ENCODE results near the gene CDKN2B.

The CDKN2B gene

GRCh38 chr9:22005021-22005701 is 3.9 kb downstream of the CDKN2B start:
- no peak for ATAC-seq (ENCODE audit: low read depth)
- Histone ChIP-seq H3K27ac (ENCODE audit: poor library complexity, severe bottlenecking) (peak overlapping the region; percentile 18), H3K4me1 (ENCODE audit: insufficient read depth, poor library complexity, severe bottlenecking) (peaks cover 33% of the 10 kb centered on the region), H3K9me3 (ENCODE audit: severe bottlenecking) (no peaks in the 10 kb centered on the region), H3K36me3 (ENCODE audit: low read depth) (peaks cover 32% of the 10 kb centered on the region), H3K27me3 (ENCODE audit: insufficient read depth, poor library complexity, severe bottlenecking) (no peaks in the 10 kb centered on the region), H3K4me3 (ENCODE audit: severe bottlenecking) (no peak overlapping the region)
- no peak for DNase-seq (ENCODE audit: low spot score)
- no peak for TF ChIP-seq CTCF (IDR thresholded peaks at IDR 0.05; ENCODE audit: poor library complexity, severe bottlenecking)

DNA sequence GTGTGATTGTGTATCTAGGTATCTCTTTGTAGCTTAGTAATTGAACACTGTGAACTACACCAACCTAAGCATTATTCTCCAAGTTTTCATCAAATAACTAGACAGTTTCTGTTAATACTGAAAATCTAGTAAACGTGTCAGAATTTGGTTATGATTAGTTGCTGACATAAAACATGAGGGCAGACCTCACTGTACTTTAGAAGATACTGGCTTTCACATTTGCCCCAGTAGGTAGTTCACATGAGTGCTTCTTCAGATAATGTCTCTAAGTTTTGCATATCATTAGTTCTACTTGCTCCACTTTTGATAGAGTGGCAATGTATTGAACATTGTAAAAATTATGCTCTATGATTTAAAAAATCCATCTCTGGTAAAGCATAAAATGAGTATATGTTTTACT is 7.1 kb downstream of the CDKN2B start:
- no peak for ATAC-seq (ENCODE audit: low read depth)
- Histone ChIP-seq H3K27ac (ENCODE audit: poor library complexity, severe bottlenecking) (no peak overlapping the region), H3K9me3 (ENCODE audit: severe bottlenecking) (no peaks in the 10 kb centered on the region), H3K36me3 (ENCODE audit: low read depth) (peaks cover 43% of the 10 kb centered on the region), H3K4me3 (ENCODE audit: severe bottlenecking) (no peak overlapping the region), H3K27me3 (ENCODE audit: insufficient read depth, poor library complexity, severe bottlenecking) (no peaks in the 10 kb centered on the region), H3K4me1 (ENCODE audit: insufficient read depth, poor library complexity, severe bottlenecking) (peaks cover 31% of the 10 kb centered on the region)
- TF ChIP-seq CTCF (IDR thresholded peaks at IDR 0.05; ENCODE audit: poor library complexity, severe bottlenecking), result no peak
- DNase-seq (ENCODE audit: low spot score), result no peak

GRCh38 chr9:21998026-21998425 is 11.1 kb downstream of the CDKN2B start:
- Histone ChIP-seq H3K9me3 (ENCODE audit: severe bottlenecking) (no peaks in the 10 kb centered on the region), H3K4me3 (ENCODE audit: severe bottlenecking) (no peak overlapping the region), H3K27ac (ENCODE audit: poor library complexity, severe bottlenecking) (no peak overlapping the region), H3K4me1 (ENCODE audit: insufficient read depth, poor library complexity, severe bottlenecking) (peaks cover 31% of the 10 kb centered on the region), H3K27me3 (ENCODE audit: insufficient read depth, poor library complexity, severe bottlenecking) (no peaks in the 10 kb centered on the region), H3K36me3 (ENCODE audit: low read depth) (peaks cover 18% of the 10 kb centered on the region)
- no peak for ATAC-seq (ENCODE audit: low read depth)
- TF ChIP-seq CTCF (IDR thresholded peaks at IDR 0.05; ENCODE audit: poor library complexity, severe bottlenecking), result no peak
- DNase-seq (ENCODE audit: low spot score), result no peak

GRCh38 chr9:21997480-21997879 is 11.6 kb downstream of the CDKN2B start:
- H3K27ac ChIP-seq (ENCODE audit: poor library complexity, severe bottlenecking), result no peak overlapping the region
- H3K4me1 ChIP-seq (ENCODE audit: insufficient read depth, poor library complexity, severe bottlenecking), result peaks cover 31% of the 10 kb centered on the region
- no peak for TF ChIP-seq CTCF (IDR thresholded peaks at IDR 0.05; ENCODE audit: poor library complexity, severe bottlenecking)
- no peaks in the 10 kb centered on the region for H3K9me3 ChIP-seq (ENCODE audit: severe bottlenecking)
- no peak overlapping the region for H3K4me3 ChIP-seq (ENCODE audit: severe bottlenecking)
- H3K36me3 ChIP-seq (ENCODE audit: low read depth), result peaks cover 22% of the 10 kb centered on the region
- DNase-seq (ENCODE audit: low spot score) (no peak), ATAC-seq (ENCODE audit: low read depth) (no peak)
- no peaks in the 10 kb centered on the region for H3K27me3 ChIP-seq (ENCODE audit: insufficient read depth, poor library complexity, severe bottlenecking)

DNA sequence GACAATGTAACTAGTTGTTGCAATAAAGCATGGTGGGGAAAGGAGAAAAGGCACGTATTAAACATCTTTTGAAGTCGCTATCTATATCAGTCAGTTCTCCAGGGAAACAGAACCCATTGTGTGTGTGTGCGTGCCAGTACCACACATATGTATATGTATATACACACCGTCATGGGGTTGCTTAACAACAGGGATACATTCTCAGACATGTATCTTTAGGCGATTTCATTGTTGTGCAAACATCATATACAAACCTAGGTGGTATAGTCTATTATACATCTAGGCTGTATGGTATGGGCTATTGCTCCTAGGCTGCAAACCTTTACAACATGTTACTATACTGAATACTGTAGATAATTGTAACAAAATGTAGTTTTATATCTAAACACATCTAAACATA is 12.2 kb downstream of the CDKN2B start:
- Histone ChIP-seq H3K4me3 (ENCODE audit: severe bottlenecking) (no peak overlapping the region), H3K27me3 (ENCODE audit: insufficient read depth, poor library complexity, severe bottlenecking) (no peaks in the 10 kb centered on the region), H3K4me1 (ENCODE audit: insufficient read depth, poor library complexity, severe bottlenecking) (peaks cover 28% of the 10 kb centered on the region), H3K9me3 (ENCODE audit: severe bottlenecking) (no peaks in the 10 kb centered on the region), H3K36me3 (ENCODE audit: low read depth) (peaks cover 28% of the 10 kb centered on the region), H3K27ac (ENCODE audit: poor library complexity, severe bottlenecking) (no peak overlapping the region)
- DNase-seq (ENCODE audit: low spot score) (no peak), ATAC-seq (ENCODE audit: low read depth) (no peak)
- TF ChIP-seq CTCF (IDR thresholded peaks at IDR 0.05; ENCODE audit: poor library complexity, severe bottlenecking), result no peak
